PFSK-1 (cell line): Measurements from ENCODE around the gene CSRNP2.

ENCODE experiments used
- FOXP2 ChIP-seq: optimal IDR thresholded peaks from 2 replicates; pipeline ENCODE3; 2011; ENCODE audit warnings: borderline replicate concordance, control low read depth, inconsistent platforms; ENCODE audit not compliant: insufficient read depth; ENCODE audit errors: extremely low read length, extremely low read depth
- POLR2AphosphoS5 ChIP-seq: IDR thresholded peaks from 2 replicates; pipeline ENCODE4 v1.6.1; 2012; ENCODE audit warnings: low read depth, mild to moderate bottlenecking, control low read depth, low read length, moderate library complexity
- REST ChIP-seq, 2 experiments: IDR thresholded peaks; 2 replicates each; pipeline versions ENCODE4 v1.6.1 to v1.8.0; 2011 to 2012; ENCODE audit warnings: low read depth in 2 of 2, low read length in 2 of 2, control low read depth in 1 of 2, inconsistent platforms in 1 of 2, mild to moderate bottlenecking in 1 of 2, moderate library complexity in 1 of 2; ENCODE audit not compliant: insufficient read depth in 1 of 2
- SIN3A ChIP-seq: IDR thresholded peaks from 2 replicates; pipeline ENCODE4 v1.6.1; 2012; ENCODE audit warnings: mild to moderate bottlenecking, low read length, moderate library complexity, borderline replicate concordance; ENCODE audit not compliant: insufficient read depth
- TAF1 ChIP-seq: IDR thresholded peaks from 2 replicates; pipeline ENCODE4 v1.6.1; 2012; ENCODE audit warnings: low read length, control low read depth, borderline replicate concordance; ENCODE audit not compliant: insufficient read depth

CSRNP2 gene

GRCh38 chr12:51067771-51068170 lies 15.6 kb downstream of the CSRNP2 start:
- TF ChIP-seq POLR2AphosphoS5 (no peak), TAF1 (no peak), SIN3A (no peak)

- TF ChIP-seq TAF1, result no peak
- TF ChIP-seq POLR2AphosphoS5, result no peak
- no peak for TF ChIP-seq FOXP2
- TF ChIP-seq REST (IDR thresholded peaks at IDR 0.05; ENCODE audit: insufficient read depth in 1 of 2, low read depth in 2 of 2, low read length in 2 of 2), result no peak
- no peak for TF ChIP-seq SIN3A
These were observed 16.2 kb downstream of the CSRNP2 start for GRCh38 chr12:51067229-51067628.

- no peak for TF ChIP-seq POLR2AphosphoS5
- TF ChIP-seq FOXP2, result no peak
- no peak for TF ChIP-seq TAF1
- TF ChIP-seq REST (IDR thresholded peaks at IDR 0.05; ENCODE audit: insufficient read depth in 1 of 2, low read depth in 2 of 2, low read length in 2 of 2), result no peak
- TF ChIP-seq SIN3A, result no peak
These were observed 17.9 kb downstream of the CSRNP2 start for GRCh38 chr12:51065530-51065929.

GRCh38 chr12:51062631-51063397 lies 20.6 kb downstream of the CSRNP2 start:
- TF ChIP-seq SIN3A, result no peak

- no peak for TF ChIP-seq POLR2AphosphoS5
- TF ChIP-seq FOXP2, result no peak
- no peak for TF ChIP-seq SIN3A
- TF ChIP-seq REST (IDR thresholded peaks at IDR 0.05; ENCODE audit: insufficient read depth in 1 of 2, low read depth in 2 of 2, low read length in 2 of 2), result no peak
- no peak for TF ChIP-seq TAF1
These were observed 24.3 kb downstream of the CSRNP2 start for GRCh38 chr12:51059086-51059485.

GRCh38 chr12:51056242-51056641 lies 27.2 kb downstream of the CSRNP2 start:
- no peak for TF ChIP-seq TAF1
- TF ChIP-seq SIN3A, result no peak
- TF ChIP-seq FOXP2, result no peak

GRCh38 chr12:51055060-51055459 lies 28.3 kb downstream of the CSRNP2 start:
- TF ChIP-seq FOXP2 (no peak), SIN3A (no peak), POLR2AphosphoS5 (no peak), TAF1 (no peak), REST (IDR thresholded peaks at IDR 0.05; ENCODE audit: insufficient read depth in 1 of 2, low read depth in 2 of 2, low read length in 2 of 2) (no peak)
